Measurements from ENCODE around the gene SRRM1.

GRCh38 chr1:24596401-24596880 lies 46.7 kb upstream of the SRRM1 start:
- TF ChIP-seq EZH2 (IDR thresholded peaks at IDR 0.05; ENCODE audit: borderline replicate concordance) (no peak), EZH2phosphoT487 (IDR thresholded peaks at IDR 0.05; ENCODE audit: low read depth, severe bottlenecking, unreplicated experiment) (no peak)
- TF ChIP-seq, protein P1, sequence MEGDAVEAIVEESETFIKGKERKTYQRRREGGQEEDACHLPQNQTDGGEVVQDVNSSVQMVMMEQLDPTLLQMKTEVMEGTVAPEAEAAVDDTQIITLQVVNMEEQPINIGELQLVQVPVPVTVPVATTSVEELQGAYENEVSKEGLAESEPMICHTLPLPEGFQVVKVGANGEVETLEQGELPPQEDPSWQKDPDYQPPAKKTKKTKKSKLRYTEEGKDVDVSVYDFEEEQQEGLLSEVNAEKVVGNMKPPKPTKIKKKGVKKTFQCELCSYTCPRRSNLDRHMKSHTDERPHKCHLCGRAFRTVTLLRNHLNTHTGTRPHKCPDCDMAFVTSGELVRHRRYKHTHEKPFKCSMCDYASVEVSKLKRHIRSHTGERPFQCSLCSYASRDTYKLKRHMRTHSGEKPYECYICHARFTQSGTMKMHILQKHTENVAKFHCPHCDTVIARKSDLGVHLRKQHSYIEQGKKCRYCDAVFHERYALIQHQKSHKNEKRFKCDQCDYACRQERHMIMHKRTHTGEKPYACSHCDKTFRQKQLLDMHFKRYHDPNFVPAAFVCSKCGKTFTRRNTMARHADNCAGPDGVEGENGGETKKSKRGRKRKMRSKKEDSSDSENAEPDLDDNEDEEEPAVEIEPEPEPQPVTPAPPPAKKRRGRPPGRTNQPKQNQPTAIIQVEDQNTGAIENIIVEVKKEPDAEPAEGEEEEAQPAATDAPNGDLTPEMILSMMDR (IDR thresholded peaks at IDR 0.05; ENCODE audit: poor library complexity) = no peak
